IPS DF 4.7 (cell line): Measurements from ENCODE around the gene AK9.
"Not testable (repeated sequence)": the region's sequence is repeated elsewhere in the genome, so short reads cannot be mapped to it uniquely, and the experiment has no call there.

Experiments used
- DNase-seq: peaks from one replicate; pipeline ENCODE4 v3.0.0-alpha.2; 2013; ENCODE audit warnings: low spot score; ENCODE audit errors: extremely low read depth

The AK9 gene

DNA sequence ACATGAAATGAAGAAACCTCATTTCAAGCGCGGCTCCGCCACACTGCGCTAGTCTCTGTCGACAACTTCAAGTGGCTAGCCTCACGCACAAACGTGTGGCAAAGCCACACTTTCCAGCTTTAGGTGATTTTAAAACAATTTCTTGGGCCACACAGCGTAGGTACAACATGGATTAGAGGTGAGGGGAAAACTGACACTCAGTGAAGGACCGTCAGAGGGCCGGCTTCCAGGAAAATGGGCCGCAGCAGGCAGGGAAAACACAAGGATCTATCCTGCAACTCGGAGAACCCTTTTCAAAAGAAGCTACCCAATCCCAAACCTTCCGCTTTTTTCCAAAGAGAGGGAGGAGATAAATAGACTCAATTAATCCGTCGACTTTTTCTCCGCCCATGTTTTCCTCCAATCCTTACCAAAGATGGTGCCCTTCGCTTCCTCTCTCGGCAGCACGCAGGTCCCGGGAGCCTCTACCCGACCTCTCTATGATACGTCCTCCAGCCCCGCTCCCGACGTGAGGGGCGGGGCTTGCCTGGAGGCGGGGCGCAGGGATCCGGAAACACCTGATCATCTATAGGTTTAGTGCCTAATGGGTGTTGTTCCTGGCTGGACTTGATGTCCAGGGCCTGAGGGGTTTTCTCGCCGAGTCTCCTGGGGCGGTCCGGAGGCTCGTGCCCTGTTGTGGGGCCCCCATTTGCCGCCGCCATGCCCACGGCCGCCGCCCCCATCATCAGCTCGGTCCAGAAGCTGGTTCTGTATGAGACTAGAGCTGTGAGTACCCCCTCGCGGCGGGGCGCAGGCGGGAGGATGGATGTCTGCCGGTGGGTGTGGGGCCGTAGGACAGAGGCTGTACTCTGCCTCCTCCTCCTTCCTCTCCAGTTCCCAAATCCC, at the start of gene AK9, which contains the start of gene FIG4:
Gene AK9, minus strand, starts transcription at position 466 of the 885 bp plus-strand sequence. CDS start 15,457 bp downstream, outside the sequence.
Gene FIG4, plus strand, starts transcription at position 560 of the 885 bp plus-strand sequence. Its CDS starts 140 bp downstream, at position 700.
- peak; percentile 78 for DNase-seq

DNA sequence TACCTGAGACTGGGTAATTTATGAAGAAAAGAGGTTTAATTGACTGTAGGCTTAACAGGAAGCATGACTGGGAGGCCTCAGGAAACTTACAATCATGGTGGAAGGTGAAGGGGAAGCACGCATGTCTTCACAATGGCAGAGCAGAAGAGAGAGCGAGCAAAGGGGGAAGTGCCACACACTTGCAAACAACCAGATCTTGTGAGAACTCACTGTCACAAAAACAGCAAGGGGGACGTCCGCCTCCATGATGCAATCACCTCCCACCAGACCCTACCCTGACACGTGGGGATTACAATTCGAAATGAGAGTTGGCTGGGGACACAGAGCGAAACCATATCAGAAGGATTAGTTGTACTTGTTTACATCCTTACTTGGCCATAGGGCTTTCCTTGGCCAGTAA, 49.8 kb upstream of the AK9 start:
- DNase-seq: no peak

DNA sequence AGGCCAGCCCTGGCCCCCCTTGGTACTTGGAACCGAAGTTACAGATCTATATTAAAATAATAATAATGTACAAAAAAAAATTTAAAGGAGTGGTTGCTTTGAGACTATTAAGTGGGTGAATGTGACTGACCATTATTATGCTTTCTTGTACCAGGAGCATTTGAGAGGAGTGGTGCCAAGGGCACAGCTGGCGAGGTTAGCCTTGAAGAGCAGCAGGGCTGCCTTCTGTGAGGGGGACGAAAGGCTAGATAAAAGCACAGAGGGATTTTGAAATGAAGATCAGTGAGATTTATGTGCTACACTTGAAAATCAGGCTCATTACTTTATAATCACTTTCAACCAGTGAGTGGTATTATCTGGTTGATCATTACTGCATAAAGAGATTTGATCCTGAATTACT, 48.7 kb upstream of the AK9 start:
- no peak for DNase-seq

- no peak for DNase-seq
These were observed 47.7 kb upstream of the AK9 start for GRCh38 chr6:109738667-109739066.

DNA sequence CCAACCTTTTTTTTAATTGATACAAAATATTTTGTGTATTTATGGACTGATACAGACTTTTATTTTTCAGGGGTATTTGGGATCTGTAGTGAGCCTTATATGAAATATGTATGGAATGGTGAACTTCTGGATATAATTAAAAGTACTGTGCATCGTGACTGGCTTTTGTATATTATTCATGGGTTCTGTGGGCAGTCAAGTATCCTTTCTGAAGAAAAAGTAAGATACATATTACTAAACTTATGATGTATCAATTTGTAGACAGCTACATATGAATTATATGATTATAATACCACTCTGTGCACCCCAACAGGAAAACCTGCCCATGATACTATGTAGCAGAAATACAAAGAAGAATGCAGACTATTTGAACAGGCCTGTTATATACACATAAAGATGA, 47.3 kb upstream of the AK9 start:
- DNase-seq: no peak

- DNase-seq: peak; percentile 46
These were observed 45.4 kb upstream of the AK9 start for GRCh38 chr6:109736273-109737025.

DNA sequence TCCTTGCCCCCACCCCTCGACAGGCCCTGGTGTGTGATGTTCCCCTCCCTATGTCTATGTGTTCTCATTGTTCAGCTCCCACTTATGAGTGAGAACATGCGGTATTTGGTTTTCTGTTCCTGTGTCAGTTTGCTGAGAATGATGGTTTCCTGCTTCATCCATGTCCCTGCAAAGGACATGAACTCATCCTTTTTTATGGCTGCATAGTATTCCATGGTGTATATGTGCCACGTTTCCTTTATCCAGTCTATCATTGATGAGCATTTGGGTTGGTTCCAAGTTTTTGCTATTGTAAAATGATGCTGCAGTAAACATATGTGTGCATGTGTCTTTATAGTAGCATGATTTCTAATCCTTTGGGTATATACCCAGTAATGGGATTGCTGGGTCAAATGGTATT, 34.2 kb upstream of the AK9 start:
- DNase-seq: not testable (repeated sequence)

- DNase-seq: no peak
These were observed 31.7 kb upstream of the AK9 start for GRCh38 chr6:109722564-109723254.

- DNase-seq: no peak
These were observed 31.0 kb upstream of the AK9 start for GRCh38 chr6:109722011-109722410.

- no peak for DNase-seq
These were observed 29.3 kb upstream of the AK9 start for GRCh38 chr6:109720311-109720710.

DNA sequence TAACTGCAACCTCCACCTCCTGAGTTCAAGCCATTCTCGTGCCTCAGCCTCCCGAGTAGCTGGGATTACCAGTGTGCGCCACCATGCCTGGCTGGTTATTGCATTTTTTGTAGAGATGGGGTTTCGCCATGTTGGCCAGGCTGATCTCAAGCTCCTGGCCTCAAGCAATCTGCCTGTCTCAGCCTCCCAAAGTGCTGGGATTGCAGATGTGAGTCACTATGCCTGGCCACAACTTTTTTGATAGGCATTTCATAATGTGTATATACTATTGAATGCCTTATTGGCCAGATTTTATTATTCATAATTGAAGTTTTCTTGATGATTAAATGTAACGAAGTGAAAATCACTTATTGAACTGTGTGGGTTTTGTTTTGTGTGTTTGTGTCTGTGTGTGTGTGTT, 28.0 kb upstream of the AK9 start:
- DNase-seq: no peak

- DNase-seq: no peak
These were observed 27.0 kb upstream of the AK9 start for GRCh38 chr6:109717971-109718370.

- no peak for DNase-seq
These were observed 24.6 kb upstream of the AK9 start for GRCh38 chr6:109715616-109716015.

DNA sequence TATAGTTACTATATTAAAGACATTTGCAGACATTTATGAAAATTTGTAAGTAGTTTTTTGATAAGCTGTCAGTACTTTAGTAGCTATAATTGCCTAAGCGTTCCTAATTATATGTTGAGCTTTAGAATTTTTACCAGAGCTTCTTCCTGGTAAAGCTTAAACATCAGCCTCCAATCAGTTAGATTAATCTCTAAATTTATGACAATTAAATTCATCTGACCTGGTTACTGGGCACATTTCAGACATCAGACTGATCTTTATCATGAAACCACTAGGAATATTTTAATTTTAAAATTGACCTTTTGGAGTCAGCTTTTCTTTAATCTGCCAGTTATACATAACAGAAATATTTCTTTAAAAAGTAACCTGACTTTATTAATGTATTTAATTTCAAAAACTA, 23.6 kb upstream of the AK9 start:
- no peak for DNase-seq

GRCh38 chr6:109714166-109714565, 23.2 kb upstream of the AK9 start:
- DNase-seq: no peak

DNA sequence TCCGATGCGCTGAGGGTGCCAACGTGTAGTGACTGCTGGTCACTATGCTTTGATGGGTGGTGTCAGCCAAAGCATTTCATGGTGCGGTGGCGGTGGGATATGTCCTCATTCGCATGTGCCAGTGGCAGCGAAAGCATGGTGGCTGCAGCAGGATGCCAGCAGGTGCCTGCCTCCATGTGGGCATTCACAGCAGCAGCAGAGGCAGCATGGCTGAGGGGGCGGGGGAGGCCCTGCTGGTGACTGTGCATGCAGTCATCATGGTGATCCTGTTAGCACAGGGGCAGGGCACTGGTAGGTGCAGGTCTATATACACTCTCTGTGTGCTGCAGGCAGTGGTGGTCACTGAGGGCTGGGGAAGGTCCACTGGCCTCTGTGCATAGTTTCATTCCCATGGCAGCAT, 22.1 kb upstream of the AK9 start:
- no peak for DNase-seq

DNA sequence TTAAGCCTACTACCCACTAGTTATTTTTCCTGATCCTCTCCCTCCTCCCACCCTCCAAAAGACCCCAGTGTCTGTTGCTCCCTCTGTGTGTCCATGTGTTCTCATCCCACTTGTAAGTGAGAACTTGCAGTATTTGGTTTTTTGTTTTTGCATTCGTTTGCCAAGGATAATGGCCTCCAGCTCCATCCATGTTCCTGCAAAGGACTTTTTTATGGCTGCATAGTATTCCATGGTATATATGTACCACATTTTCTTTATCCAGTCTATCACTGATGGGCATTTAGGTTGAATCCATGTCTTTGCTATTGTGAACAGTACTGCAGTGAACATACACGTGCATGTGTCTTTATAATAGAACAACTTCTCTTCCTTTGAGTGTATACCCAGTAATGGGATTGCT, 17.1 kb upstream of the AK9 start:
- DNase-seq: not testable (repeated sequence)

DNA sequence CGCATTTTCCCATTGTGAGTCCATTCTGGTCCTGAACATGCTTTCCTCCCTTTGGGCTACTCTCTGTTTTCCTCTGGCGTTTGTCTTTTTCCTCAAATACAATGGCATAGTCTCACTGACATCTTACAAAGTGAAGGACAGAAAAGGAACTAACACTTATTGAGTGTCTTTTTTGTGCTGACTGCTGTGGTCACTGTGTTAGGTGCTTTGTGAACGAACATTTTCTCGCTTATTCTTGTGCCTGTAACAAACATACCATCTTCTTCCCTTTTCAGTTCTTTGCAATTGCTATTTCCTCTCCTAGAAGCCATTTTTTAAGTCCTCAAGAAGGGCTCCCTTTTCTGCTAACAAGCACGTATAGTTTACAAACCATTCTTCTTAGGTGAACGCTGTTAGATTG, 15.5 kb upstream of the AK9 start:
- DNase-seq: no peak

DNA sequence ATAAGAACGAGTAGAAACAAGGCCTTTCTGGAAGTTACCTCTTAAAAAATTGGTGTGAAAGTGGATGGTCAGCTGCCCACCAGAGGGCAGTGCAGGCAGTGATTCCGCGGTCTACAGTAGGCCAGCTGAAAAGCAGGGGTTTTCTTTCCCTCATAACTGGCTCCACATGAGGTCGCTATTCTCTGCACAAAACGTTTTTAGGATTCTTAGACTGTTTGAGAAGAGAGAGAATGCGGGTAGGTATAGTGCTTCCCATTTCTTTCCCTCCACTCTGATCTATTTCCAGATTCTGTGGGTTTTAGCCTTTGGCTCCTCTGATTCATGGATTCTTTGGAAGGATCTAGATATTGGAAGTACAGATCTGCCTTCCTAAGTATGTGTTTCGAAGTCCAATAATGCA, 14.3 kb upstream of the AK9 start:
- DNase-seq: peak; percentile 93

DNA sequence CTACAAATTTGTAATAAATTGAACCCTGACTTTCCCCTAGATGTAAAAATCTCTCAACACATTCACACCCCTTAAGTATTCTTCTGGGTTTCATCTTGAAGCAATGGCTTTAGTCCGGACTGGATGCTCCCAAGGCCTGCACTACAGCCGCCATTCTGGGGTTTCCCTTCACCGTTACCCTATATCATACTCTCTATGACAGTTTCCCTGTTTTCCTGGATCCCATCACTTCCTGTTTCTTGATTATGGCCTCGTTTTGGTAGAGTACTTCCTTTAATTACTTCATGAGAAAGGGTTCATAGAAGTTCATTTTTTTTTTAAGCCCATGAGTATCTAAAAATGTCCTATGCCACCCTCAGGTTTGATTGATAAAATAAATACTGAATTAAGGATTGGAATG, 11.8 kb upstream of the AK9 start:
- DNase-seq: no peak

- DNase-seq: no peak
These were observed 10.8 kb upstream of the AK9 start for GRCh38 chr6:109701774-109702173.

DNA sequence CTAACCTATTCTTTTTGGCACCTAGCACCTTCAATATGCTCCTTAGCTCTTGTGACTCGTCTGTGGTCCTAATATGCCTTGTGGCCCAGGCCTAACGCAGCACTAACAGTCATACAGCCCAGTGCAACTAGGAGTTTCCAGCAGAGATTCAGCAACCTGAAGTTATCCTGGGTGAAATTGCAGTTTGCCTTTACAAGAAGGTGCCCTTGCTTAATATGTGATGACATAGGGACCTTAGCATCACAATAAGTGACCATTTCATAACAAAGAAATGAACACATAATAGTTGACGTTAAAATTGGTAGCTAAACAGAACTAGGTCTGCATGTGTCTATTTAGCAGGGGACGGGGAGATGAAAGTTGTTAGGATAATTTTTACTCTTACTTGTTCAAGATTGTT, 10.2 kb upstream of the AK9 start:
- DNase-seq: no peak
